Mononuclear cell (primary cell): Measurements from ENCODE around the gene LEMD3. TPM values are rescaled to one million over a fixed set of nuclear protein-coding genes. Genes with fewer than 3 reads are reported as not detected.
A peak's percentile ranks its signal among the peaks of the same experiment; 100 is the strongest.

Experiments
- H3K27me3 ChIP-seq: 2 replicates; pipeline ENCODE4 v1.6.0; 2011; ENCODE audit warnings: low read length, control low read depth; ENCODE audit not compliant: insufficient read depth
- H3K4me1 ChIP-seq: 2 replicates; pipeline ENCODE4 v1.5.1; 2011; ENCODE audit warnings: mild to moderate bottlenecking, low read length, control low read depth; ENCODE audit not compliant: insufficient read depth
- H3K4me3 ChIP-seq: 2 replicates; pipeline ENCODE4 v1.5.1; 2011; ENCODE audit warnings: mild to moderate bottlenecking, low read length, moderate library complexity
- H3K9me3 ChIP-seq: 2 replicates; pipeline ENCODE4 v1.5.1; 2011; ENCODE audit warnings: low read depth, mild to moderate bottlenecking, control low read depth, low read length
- total RNA-seq: library from RNA; depleted of rRNA; stranded (reverse); fragments of >200 nt; gene quantifications from one replicate; pipeline ENCODE4 v1.2.3, GENCODE V29; 2012

The LEMD3 gene
- total RNA-seq, 1 donor: 55.9 TPM

DNA sequence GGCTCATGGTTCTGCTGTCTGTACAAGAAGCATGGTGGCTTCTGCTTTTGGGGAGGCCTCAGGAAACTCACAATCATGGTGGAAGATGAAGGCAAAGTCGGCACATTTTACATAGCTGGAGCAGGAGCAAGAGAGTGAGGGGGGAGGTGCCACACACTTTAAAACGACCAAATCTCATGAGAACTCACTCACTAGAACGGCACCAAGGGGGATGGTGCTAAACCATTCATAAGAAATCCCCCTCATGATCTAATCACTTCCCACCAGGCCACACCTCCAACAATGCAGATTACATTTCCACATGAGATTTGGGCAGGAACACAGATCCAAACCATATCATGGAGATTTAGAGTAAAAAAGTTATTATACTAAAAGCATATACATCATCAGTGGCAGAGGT, 13.6 kb upstream of the LEMD3 start:
- Histone ChIP-seq H3K27me3 (no peaks in the 10 kb centered on the region), H3K9me3 (no peaks in the 10 kb centered on the region), H3K4me3 (no peak overlapping the region), H3K4me1 (peaks cover 21% of the 10 kb centered on the region)

DNA sequence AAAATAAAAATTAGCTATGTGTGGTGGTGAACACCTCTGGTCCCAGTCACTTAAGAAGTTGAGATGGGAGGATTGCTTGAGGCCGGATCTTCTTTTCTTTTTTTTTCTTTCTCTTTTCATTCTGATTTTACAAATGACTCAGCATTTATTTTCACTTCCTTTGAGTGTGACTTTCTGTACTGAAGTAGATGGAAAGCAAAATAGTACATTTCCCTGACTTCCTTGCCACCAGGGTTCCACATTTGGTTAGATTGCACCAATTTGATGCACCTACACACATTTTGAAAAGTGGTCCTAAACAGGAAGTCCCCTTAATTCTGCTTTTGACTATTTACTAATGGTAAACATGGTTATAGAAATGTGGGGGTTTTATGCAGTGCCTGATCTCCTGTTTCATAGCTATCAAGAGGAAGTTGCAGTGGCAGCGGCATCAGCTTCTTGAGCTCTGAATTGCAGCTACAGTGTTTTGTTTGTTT, 13.0 kb upstream of the LEMD3 start:
- Histone ChIP-seq H3K4me1 (peaks cover 21% of the 10 kb centered on the region), H3K27me3 (no peaks in the 10 kb centered on the region), H3K9me3 (no peaks in the 10 kb centered on the region), H3K4me3 (peak overlapping the region; percentile 15)

DNA sequence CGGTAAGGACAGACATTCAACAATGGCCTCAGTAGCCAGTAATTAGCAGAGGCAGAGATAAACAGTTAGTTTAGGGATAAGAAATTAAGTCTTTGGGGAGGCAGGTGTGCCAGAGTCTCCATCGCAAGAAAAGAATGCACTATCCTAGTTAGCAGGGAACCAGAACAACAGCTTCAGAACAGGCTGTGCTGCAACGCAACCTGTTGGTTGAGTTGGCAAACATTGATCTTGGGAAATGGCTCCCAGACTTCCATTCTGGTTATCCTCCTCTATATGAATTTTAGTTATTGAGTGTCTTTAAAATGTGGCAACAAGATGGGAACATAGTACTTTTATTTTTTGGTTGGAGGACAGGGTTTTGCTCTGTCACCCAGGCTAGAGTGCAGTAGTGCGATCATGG, 12.3 kb upstream of the LEMD3 start:
- Histone ChIP-seq H3K27me3 (no peaks in the 10 kb centered on the region), H3K9me3 (no peaks in the 10 kb centered on the region), H3K4me1 (peaks cover 21% of the 10 kb centered on the region), H3K4me3 (no peak overlapping the region)

DNA sequence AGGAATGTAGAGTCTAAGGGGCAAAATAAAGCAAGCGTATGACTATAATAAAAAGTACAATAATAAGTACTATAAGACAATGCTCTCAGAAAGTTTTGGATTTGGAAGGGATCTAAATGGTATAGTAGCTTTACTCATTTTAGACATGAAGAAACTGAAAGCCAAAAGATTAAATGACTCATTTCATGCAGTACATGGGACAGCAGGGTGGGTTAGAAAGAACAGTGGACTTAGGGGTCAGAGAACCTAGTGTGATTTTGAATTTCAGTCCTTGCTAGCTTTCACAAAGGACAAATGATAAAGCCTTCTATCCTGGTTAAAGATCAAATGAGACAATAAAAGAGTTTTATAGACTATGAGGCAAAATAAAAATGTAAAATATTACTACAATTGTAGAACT, 6.8 kb upstream of the LEMD3 start:
- Histone ChIP-seq H3K27me3 (no peaks in the 10 kb centered on the region), H3K4me3 (no peak overlapping the region), H3K9me3 (no peaks in the 10 kb centered on the region), H3K4me1 (no peaks in the 10 kb centered on the region)

DNA sequence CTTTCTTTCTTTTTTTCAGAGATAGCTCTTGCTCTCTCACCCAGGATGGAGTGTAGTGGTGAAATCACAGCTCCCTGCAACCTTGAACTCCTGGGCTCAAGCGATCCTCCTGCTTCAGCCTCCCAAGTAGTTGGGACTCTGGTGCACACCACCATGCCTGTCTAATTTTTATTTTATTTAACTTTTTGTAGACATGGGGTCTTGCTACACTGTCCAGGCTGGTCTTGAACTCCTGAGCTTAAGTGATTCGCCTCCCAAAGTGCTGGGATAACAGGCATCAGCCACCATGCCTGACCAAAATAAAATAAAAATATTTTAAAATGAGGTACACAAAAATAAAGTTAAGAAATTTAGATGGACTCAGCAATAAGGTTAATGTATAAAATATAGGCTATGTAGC, 5.1 kb upstream of the LEMD3 start:
- H3K4me3 ChIP-seq: no peak overlapping the region
- H3K27me3 ChIP-seq: no peaks in the 10 kb centered on the region
- H3K4me1 ChIP-seq: peaks cover 6% of the 10 kb centered on the region
- H3K9me3 ChIP-seq: no peaks in the 10 kb centered on the region

DNA sequence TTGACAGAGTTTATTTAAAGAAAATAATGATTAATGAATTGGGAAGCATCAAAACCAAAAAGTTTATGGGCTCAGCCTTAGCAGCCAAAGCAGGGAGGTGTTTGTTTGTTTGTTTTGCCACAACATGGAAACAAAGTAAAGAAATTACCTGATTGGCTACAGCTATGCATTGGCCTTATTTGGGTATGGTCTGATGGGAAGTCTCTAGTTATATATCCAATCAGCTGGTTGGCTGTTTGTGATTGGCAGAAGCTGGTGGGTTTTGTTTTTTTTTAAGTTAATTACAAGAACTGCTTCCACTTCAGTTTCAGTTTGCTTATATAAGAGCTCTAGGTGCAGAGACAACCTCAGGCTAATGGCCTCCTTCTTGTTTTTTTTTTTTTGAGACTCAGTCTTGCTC, 4.6 kb upstream of the LEMD3 start:
- Histone ChIP-seq H3K4me1 (peaks cover 6% of the 10 kb centered on the region), H3K4me3 (no peak overlapping the region), H3K9me3 (no peaks in the 10 kb centered on the region), H3K27me3 (no peaks in the 10 kb centered on the region)

DNA sequence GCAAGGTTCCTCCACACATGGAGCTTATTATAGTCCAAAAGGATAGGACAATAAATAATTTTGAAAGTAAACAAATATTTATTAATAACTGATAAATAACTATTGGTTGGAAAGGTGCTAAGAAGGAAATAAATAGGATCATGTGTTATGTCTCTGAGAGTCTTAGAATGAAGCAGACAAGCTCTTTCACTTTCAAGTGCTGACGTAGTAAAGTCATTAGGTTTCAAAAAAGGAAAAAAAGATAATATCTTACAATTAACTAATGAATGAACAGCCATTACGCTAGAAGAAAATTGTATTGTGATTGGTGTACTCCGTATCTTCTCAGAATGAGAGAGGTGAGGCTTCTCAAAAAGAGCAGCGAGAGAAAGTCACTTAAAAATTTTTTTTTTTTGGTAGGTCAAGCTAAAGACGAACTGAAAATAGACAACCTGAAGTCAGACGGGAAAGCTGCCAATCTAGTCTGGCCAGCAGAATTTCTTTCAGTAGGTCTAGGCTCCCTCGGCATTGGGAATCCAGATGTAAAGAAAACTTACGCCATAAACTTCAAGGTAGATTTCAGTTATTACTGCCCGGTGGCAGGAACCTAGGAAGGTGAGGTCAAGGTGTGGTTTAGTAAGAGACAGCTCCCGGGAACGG, 583 bp upstream of the LEMD3 start:
- peak overlapping the region; percentile 92 for H3K4me3 ChIP-seq
- H3K4me1 ChIP-seq: peaks cover 34% of the 10 kb centered on the region
- H3K9me3 ChIP-seq: no peaks in the 10 kb centered on the region
- no peaks in the 10 kb centered on the region for H3K27me3 ChIP-seq

DNA sequence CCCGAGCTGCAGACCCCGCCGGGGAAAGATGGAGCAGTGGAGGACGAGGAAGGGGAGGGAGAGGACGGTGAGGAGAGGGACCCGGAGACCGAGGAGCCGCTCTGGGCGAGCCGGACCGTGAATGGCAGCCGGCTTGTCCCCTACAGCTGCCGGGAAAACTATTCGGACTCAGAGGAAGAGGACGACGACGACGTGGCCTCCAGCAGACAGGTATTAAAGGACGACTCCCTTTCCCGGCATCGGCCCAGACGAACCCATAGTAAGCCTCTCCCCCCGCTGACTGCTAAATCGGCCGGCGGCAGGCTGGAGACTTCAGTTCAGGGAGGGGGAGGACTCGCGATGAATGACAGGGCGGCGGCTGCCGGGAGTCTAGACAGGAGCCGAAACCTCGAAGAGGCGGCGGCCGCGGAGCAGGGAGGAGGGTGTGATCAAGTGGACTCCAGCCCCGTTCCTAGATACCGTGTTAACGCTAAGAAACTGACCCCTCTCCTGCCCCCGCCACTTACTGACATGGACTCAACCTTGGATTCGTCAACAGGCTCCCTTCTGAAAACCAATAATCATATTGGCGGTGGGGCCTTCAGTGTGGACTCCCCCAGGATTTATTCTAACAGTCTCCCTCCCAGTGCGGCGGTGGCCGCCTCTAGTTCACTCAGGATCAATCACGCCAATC, 962 bp downstream of the LEMD3 start:
- peaks cover 39% of the 10 kb centered on the region for H3K4me1 ChIP-seq
- no peaks in the 10 kb centered on the region for H3K9me3 ChIP-seq
- no peaks in the 10 kb centered on the region for H3K27me3 ChIP-seq
- H3K4me3 ChIP-seq: peak overlapping the region; percentile 92

DNA sequence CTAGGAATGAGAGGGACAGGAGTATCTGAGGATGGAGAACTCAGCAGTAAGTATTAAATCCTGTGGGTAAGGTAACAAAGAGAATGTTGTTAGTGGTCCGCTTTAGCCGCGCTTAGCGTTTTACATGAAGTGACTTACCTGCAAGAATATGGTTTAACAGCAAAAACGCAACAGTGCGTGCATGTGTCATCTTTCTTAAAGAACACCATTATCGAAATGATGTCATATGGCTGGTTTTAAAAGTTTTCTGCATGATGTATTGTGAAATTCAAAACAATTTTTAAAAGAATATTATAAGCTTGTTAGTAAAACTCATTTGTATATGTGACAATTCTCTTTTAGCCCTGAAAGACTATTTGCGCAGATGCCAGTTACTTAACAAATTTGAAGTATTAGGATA, 1.7 kb downstream of the LEMD3 start:
- no peaks in the 10 kb centered on the region for H3K9me3 ChIP-seq
- no peaks in the 10 kb centered on the region for H3K27me3 ChIP-seq
- peaks cover 39% of the 10 kb centered on the region for H3K4me1 ChIP-seq
- H3K4me3 ChIP-seq: peak overlapping the region; percentile 92

DNA sequence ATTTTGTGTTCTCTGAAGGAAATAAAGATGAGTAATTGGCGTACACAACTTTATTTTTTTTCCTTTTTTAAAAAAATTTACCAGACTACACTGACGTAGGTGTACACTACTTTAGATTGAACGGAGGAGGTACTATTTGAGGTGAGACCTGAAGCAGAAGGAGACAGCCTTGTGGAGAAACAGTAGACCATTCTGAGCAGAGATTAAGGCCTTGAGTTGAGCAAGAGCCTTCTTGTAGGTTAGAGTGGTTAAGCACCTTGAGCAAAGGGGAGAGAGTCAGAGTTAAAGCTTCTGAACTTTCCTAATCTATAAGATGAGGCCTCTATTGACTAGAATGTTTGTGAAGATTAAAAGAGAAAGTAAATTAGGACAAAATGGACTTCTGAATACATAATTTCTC, 2.5 kb downstream of the LEMD3 start:
- H3K4me1 ChIP-seq: peaks cover 39% of the 10 kb centered on the region
- no peak overlapping the region for H3K4me3 ChIP-seq
- H3K9me3 ChIP-seq: no peaks in the 10 kb centered on the region
- no peaks in the 10 kb centered on the region for H3K27me3 ChIP-seq

DNA sequence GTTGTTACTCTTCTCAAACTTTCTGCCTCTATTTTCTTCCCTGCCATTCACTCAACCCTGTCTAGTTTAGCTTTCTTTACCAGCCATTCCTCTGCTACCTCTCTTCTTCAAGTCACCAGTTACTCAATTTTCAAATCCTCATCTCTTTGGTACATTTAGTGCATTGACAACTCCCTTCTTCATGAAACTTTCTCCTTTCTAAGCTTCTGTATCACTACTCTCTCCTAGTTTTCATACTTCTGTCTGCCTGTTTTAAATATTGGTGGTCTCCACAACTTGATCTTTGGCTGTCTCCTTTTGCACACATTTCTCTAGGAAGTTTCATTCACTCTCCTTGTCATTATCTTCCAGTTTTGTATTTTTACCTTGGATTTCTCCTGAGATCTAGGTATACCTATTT, 6.0 kb downstream of the LEMD3 start:
- Histone ChIP-seq H3K9me3 (no peaks in the 10 kb centered on the region), H3K4me3 (no peak overlapping the region), H3K4me1 (peaks cover 32% of the 10 kb centered on the region), H3K27me3 (no peaks in the 10 kb centered on the region)

DNA sequence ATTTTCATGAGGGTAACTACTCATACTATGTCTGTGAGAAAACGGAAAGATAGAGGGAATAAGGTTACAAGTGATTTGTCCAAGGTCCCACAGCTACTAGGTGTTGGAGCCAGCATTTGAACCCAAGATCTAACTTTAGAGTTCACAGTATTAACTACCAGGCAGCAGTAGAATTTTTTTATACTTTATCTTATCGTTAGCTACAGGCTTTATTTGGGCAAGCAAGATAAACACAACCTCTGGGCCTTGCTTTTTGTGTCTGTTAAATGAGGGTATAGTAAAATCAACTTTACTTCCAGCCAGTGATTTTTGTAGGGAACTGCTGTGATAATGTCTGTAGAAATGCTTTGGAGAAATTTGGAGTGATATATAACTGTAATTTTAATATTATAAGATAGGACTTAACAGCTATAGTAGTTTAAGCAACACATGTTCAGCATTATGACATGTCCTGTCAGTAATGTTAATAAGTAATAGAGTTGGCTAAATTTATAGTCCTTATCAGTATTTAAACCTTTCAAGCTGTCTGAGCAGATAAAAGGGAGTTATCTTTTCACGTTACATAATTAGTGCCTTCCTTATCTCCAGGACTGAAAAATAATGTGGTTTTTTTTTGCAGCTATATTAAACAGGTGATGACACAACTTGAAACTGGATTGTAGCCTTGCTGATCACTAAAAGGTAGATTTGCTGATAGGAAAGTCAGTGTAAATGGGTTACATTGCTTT, 12.8 kb downstream of the LEMD3 start:
- H3K4me3 ChIP-seq: no peak overlapping the region
- H3K27me3 ChIP-seq: no peaks in the 10 kb centered on the region
- H3K9me3 ChIP-seq: no peaks in the 10 kb centered on the region
- H3K4me1 ChIP-seq: peaks cover 4% of the 10 kb centered on the region

DNA sequence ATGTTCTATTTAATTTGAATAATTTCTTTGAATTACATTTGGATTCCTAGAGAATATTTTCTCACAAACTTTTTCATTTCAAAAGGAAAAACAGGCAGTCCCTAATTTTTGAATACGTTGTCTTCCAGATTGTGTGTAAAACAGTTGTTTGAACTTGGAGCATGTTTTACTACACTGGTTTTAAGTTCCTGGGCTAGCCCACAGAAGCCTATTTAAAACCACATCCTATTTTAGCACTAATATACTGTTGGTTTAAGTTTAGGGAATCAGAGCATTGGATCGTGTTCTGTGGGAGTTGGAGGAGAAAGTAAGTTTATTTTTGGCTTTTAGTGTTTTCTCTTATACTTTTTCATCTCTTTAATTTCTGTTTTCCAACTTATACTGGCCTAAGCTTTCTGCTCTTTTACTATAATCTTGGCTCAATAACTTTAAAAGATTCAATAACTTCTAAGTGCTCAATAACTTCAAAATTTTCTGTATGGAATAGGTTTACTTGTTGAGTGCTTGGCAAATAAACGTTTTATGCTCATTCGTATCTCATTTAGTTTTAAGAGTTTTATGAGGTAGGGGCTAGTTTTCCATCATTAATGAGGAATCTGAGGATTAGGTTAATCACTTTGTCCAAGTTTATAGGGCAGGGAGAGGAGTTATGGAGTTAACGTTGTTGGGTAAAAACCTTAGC, 14.9 kb downstream of the LEMD3 start:
- H3K4me1 ChIP-seq: peaks cover 15% of the 10 kb centered on the region
- H3K9me3 ChIP-seq: no peaks in the 10 kb centered on the region
- no peak overlapping the region for H3K4me3 ChIP-seq
- no peaks in the 10 kb centered on the region for H3K27me3 ChIP-seq

DNA sequence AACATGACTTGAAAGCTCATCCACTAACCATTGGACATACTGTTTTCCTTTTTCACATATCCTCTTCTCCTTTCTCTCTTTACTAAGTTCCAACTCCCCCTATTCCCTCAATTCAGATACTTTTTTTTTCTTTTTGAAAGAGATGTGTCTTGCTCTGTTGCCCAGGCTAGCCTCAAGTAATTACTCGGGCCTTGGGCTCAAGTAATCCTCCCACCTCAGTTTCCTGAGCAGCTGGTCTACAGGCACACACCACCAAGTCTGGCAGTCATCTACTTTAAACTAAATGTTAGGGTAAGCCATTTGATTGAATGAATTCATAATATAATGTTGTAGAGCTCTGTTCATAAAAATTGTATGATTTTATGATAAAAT, 15.5 kb downstream of the LEMD3 start:
- H3K4me3 ChIP-seq: no peak overlapping the region
- H3K27me3 ChIP-seq: no peaks in the 10 kb centered on the region
- H3K4me1 ChIP-seq: peaks cover 19% of the 10 kb centered on the region
- no peaks in the 10 kb centered on the region for H3K9me3 ChIP-seq

DNA sequence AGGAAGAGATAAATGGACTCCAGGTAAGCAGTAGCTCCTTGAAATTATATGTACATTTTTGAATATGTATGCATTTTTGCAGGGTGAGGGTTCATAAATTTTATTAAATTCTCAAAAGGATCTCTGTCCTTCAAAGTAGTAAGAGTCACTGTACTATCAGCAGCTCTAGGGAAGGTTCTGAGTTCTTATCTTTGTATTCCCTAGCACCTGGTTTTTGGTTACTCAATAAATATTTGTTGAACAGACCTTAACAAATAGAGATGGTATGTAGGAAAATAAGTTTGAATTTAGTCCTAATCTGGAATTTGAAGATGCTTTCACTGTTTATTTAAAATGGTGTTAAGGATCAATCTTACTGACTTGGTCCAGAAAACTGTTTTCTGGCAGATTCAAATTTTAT, 18.3 kb downstream of the LEMD3 start:
- Histone ChIP-seq H3K4me3 (no peak overlapping the region), H3K4me1 (peaks cover 19% of the 10 kb centered on the region), H3K27me3 (no peaks in the 10 kb centered on the region), H3K9me3 (no peaks in the 10 kb centered on the region)
